ENCODE measurements around the gene DHRSX.
"Not testable (repeated sequence)": the region's sequence is repeated elsewhere in the genome, so short reads cannot be mapped to it uniquely, and the experiment has no call there.

The DHRSX gene

GRCh38 chrX:2383735-2384134, 117.0 kb downstream of the DHRSX start:
- Histone ChIP-seq H2AK5ac (ENCODE audit: low read depth, low read length) (no peak overlapping the region), H3K9me3 (replicated peaks in 1 of 2; ENCODE audit: control insufficient read depth in 2 of 2, insufficient read depth in 1 of 2, low read depth in 1 of 2, low read length in 2 of 2) (peaks cover 18 to 19% of the 10 kb centered on the region in 2 donors), H3K18ac (ENCODE audit: low read length) (no peak overlapping the region), H3K9ac (ENCODE audit: low read depth, low read length, poor library complexity) (no peak overlapping the region), H3K23ac (ENCODE audit: low read depth, low read length, poor library complexity) (no peak overlapping the region), H3K36me3 (replicated peaks in 1 of 2; ENCODE audit: control insufficient read depth in 2 of 2, insufficient read depth in 2 of 2, low read length in 2 of 2) (peaks cover 2 to 5% of the 10 kb centered on the region in 2 donors), H2AFZ (ENCODE audit: low read length) (no peak overlapping the region), H3K79me1 (ENCODE audit: low read depth, low read length) (peaks cover 4% of the 10 kb centered on the region), H3K14ac (ENCODE audit: low read length) (no peak overlapping the region), H3K4me3 (ENCODE audit: low read length in 2 of 2) (no peak overlapping the region), H3K4ac (ENCODE audit: low read length) (no peak overlapping the region), H2BK12ac (ENCODE audit: low read length) (no peak overlapping the region), H3K27me3 (ENCODE audit: control insufficient read depth in 3 of 3, insufficient read depth in 3 of 3, low read depth in 1 of 3, low read length in 3 of 3) (no peaks in the 10 kb centered on the region), H2BK5ac (ENCODE audit: low read length) (no peak overlapping the region), H2BK120ac (ENCODE audit: low read depth, low read length) (no peak overlapping the region), H4K91ac (ENCODE audit: low read depth, low read length, poor library complexity) (no peak overlapping the region), H3K4me1 (ENCODE audit: control insufficient read depth in 2 of 2, insufficient read depth in 1 of 2, low read depth in 1 of 2, low read length in 2 of 2) (no peaks in the 10 kb centered on the region), H4K8ac (ENCODE audit: low read depth, low read length) (no peak overlapping the region), H2BK15ac (ENCODE audit: low read length) (no peak overlapping the region), H3K4me2 (ENCODE audit: insufficient read depth, low read length, poor library complexity, severe bottlenecking) (no peak overlapping the region), H3K27ac (replicated peaks; ENCODE audit: low read length) (no peak overlapping the region)
- DNase-seq (ENCODE audit: low spot score), result no peak
- no CpG with 5 or more reads among the region's 3 CpGs for WGBS, 2 donors (ENCODE audit: extremely low coverage in 2 of 2, insufficient read length in 2 of 2, insufficient replicate concordance in 1 of 2)

- H3K27ac ChIP-seq (replicated peaks; ENCODE audit: low read length), result no peak overlapping the region
- H3K79me1 ChIP-seq (ENCODE audit: low read depth, low read length), result peaks cover 4% of the 10 kb centered on the region
- H3K9me3 ChIP-seq (replicated peaks in 1 of 2; ENCODE audit: control insufficient read depth in 2 of 2, insufficient read depth in 1 of 2, low read depth in 1 of 2, low read length in 2 of 2), result peaks cover 18 to 23% of the 10 kb centered on the region in 2 donors
- H2BK5ac ChIP-seq (ENCODE audit: low read length), result no peak overlapping the region
- H3K14ac ChIP-seq (ENCODE audit: low read length), result no peak overlapping the region
- no peak overlapping the region for H2AFZ ChIP-seq (ENCODE audit: low read length)
- no peak overlapping the region for H2BK15ac ChIP-seq (ENCODE audit: low read length)
- no peaks in the 10 kb centered on the region for H3K27me3 ChIP-seq (ENCODE audit: control insufficient read depth in 3 of 3, insufficient read depth in 3 of 3, low read depth in 1 of 3, low read length in 3 of 3)
- H3K36me3 ChIP-seq (replicated peaks in 1 of 2; ENCODE audit: control insufficient read depth in 2 of 2, insufficient read depth in 2 of 2, low read length in 2 of 2), result peaks cover 2 to 5% of the 10 kb centered on the region in 2 donors
- H3K9ac ChIP-seq (ENCODE audit: low read depth, low read length, poor library complexity), result peak overlapping the region; percentile 73
- H3K18ac ChIP-seq (ENCODE audit: low read length), result no peak overlapping the region
- no peak overlapping the region for H3K4ac ChIP-seq (ENCODE audit: low read length)
- peak overlapping the region; percentile 9 for H3K23ac ChIP-seq (ENCODE audit: low read depth, low read length, poor library complexity)
- no peak overlapping the region for H2BK12ac ChIP-seq (ENCODE audit: low read length)
- no peak for DNase-seq (ENCODE audit: low spot score)
- H4K91ac ChIP-seq (ENCODE audit: low read depth, low read length, poor library complexity), result no peak overlapping the region
- H3K4me1 ChIP-seq (ENCODE audit: control insufficient read depth in 2 of 2, insufficient read depth in 1 of 2, low read depth in 1 of 2, low read length in 2 of 2), result no peaks in the 10 kb centered on the region
- no peak overlapping the region for H2AK5ac ChIP-seq (ENCODE audit: low read depth, low read length)
- WGBS, 2 donors (ENCODE audit: extremely low coverage in 2 of 2, insufficient read length in 2 of 2, insufficient replicate concordance in 1 of 2), result no CpG with 5 or more reads among the region's 1 CpG
- H2BK120ac ChIP-seq (ENCODE audit: low read depth, low read length), result no peak overlapping the region
- no peak overlapping the region for H3K4me3 ChIP-seq (ENCODE audit: low read length in 2 of 2)
- H3K4me2 ChIP-seq (ENCODE audit: insufficient read depth, low read length, poor library complexity, severe bottlenecking), result no peak overlapping the region
- no peak overlapping the region for H4K8ac ChIP-seq (ENCODE audit: low read depth, low read length)
Measured at GRCh38 chrX:2383144-2383543, 117.6 kb downstream of the DHRSX start.

GRCh38 chrX:2382433-2383048, 118.2 kb downstream of the DHRSX start:
- not testable (repeated sequence) for DNase-seq (ENCODE audit: low spot score); H3K4me3 ChIP-seq (ENCODE audit: low read length in 2 of 2); H2BK120ac ChIP-seq (ENCODE audit: low read depth, low read length); H4K91ac ChIP-seq (ENCODE audit: low read depth, low read length, poor library complexity); H2AFZ ChIP-seq (ENCODE audit: low read length); H3K27me3 ChIP-seq (ENCODE audit: control insufficient read depth in 3 of 3, insufficient read depth in 3 of 3, low read depth in 1 of 3, low read length in 3 of 3); H3K36me3 ChIP-seq (replicated peaks in 1 of 2; ENCODE audit: control insufficient read depth in 2 of 2, insufficient read depth in 2 of 2, low read length in 2 of 2); H3K4me2 ChIP-seq (ENCODE audit: insufficient read depth, low read length, poor library complexity, severe bottlenecking); H2AK5ac ChIP-seq (ENCODE audit: low read depth, low read length); H2BK12ac ChIP-seq (ENCODE audit: low read length); H3K27ac ChIP-seq (replicated peaks; ENCODE audit: low read length); H2BK15ac ChIP-seq (ENCODE audit: low read length); H3K14ac ChIP-seq (ENCODE audit: low read length); H3K4me1 ChIP-seq (ENCODE audit: control insufficient read depth in 2 of 2, insufficient read depth in 1 of 2, low read depth in 1 of 2, low read length in 2 of 2); H3K18ac ChIP-seq (ENCODE audit: low read length); H3K4ac ChIP-seq (ENCODE audit: low read length); H3K79me1 ChIP-seq (ENCODE audit: low read depth, low read length); H4K8ac ChIP-seq (ENCODE audit: low read depth, low read length); H2BK5ac ChIP-seq (ENCODE audit: low read length)
- Histone ChIP-seq H3K23ac (ENCODE audit: low read depth, low read length, poor library complexity) (peak overlapping the region; percentile 9), H3K9me3 (replicated peaks in 1 of 2; ENCODE audit: control insufficient read depth in 2 of 2, insufficient read depth in 1 of 2, low read depth in 1 of 2, low read length in 2 of 2) (peaks cover 15 to 26% of the 10 kb centered on the region in 2 donors), H3K9ac (ENCODE audit: low read depth, low read length, poor library complexity) (peak overlapping the region; percentile 73)
- WGBS, 2 donors (ENCODE audit: extremely low coverage in 2 of 2, insufficient read length in 2 of 2, insufficient replicate concordance in 1 of 2), result no CpG with 5 or more reads among the region's 3 CpGs

DNA sequence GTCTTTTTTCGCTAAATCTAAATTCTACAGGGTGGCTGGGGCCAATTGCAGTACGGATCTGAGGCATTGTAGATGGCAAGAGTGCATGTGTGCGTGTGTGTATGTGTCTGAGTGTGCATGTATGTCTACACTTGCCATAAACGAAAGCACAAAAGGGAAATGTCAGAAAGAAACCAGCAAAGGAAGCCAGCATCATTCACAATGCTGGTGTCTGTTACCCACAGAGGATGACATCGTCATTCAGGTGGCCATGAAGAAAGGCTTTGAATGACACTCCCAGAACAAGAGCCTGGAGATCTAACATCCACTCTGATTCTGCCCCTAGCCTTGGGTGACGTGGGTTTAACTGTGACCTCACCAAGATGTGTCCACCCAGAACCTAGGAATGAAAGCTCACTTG, 124.6 kb downstream of the DHRSX start:
- H3K4me2 ChIP-seq (ENCODE audit: insufficient read depth, low read length, poor library complexity, severe bottlenecking), result no peak overlapping the region
- no peak overlapping the region for H2BK5ac ChIP-seq (ENCODE audit: low read length)
- H2AK5ac ChIP-seq (ENCODE audit: low read depth, low read length), result no peak overlapping the region
- no peak overlapping the region for H3K9ac ChIP-seq (ENCODE audit: low read depth, low read length, poor library complexity)
- no peak overlapping the region for H3K23ac ChIP-seq (ENCODE audit: low read depth, low read length, poor library complexity)
- no peaks in the 10 kb centered on the region for H3K36me3 ChIP-seq (replicated peaks in 1 of 2; ENCODE audit: control insufficient read depth in 2 of 2, insufficient read depth in 2 of 2, low read length in 2 of 2)
- WGBS, 2 donors (ENCODE audit: extremely low coverage in 2 of 2, insufficient read length in 2 of 2, insufficient replicate concordance in 1 of 2), result no CpG with 5 or more reads among the region's 6 CpGs
- no peak overlapping the region for H3K18ac ChIP-seq (ENCODE audit: low read length)
- H2AFZ ChIP-seq (ENCODE audit: low read length), result no peak overlapping the region
- no peak overlapping the region for H4K91ac ChIP-seq (ENCODE audit: low read depth, low read length, poor library complexity)
- no peak overlapping the region for H3K4me3 ChIP-seq (ENCODE audit: low read length in 2 of 2)
- H3K27me3 ChIP-seq (ENCODE audit: control insufficient read depth in 3 of 3, insufficient read depth in 3 of 3, low read depth in 1 of 3, low read length in 3 of 3), result no peaks in the 10 kb centered on the region
- H4K8ac ChIP-seq (ENCODE audit: low read depth, low read length), result no peak overlapping the region
- no peak overlapping the region for H2BK12ac ChIP-seq (ENCODE audit: low read length)
- H3K4me1 ChIP-seq (ENCODE audit: control insufficient read depth in 2 of 2, insufficient read depth in 1 of 2, low read depth in 1 of 2, low read length in 2 of 2), result no peaks in the 10 kb centered on the region
- H3K4ac ChIP-seq (ENCODE audit: low read length), result no peak overlapping the region
- DNase-seq (ENCODE audit: low spot score), result no peak
- no peak overlapping the region for H3K14ac ChIP-seq (ENCODE audit: low read length)
- H3K9me3 ChIP-seq (replicated peaks in 1 of 2; ENCODE audit: control insufficient read depth in 2 of 2, insufficient read depth in 1 of 2, low read depth in 1 of 2, low read length in 2 of 2), result peaks cover 9 to 20% of the 10 kb centered on the region in 2 donors
- no peak overlapping the region for H2BK120ac ChIP-seq (ENCODE audit: low read depth, low read length)
- H2BK15ac ChIP-seq (ENCODE audit: low read length), result no peak overlapping the region
- H3K79me1 ChIP-seq (ENCODE audit: low read depth, low read length), result no peaks in the 10 kb centered on the region
- H3K27ac ChIP-seq (replicated peaks; ENCODE audit: low read length), result no peak overlapping the region
